ENCODE results near the gene XIRP2.

XIRP2 gene, protein sequence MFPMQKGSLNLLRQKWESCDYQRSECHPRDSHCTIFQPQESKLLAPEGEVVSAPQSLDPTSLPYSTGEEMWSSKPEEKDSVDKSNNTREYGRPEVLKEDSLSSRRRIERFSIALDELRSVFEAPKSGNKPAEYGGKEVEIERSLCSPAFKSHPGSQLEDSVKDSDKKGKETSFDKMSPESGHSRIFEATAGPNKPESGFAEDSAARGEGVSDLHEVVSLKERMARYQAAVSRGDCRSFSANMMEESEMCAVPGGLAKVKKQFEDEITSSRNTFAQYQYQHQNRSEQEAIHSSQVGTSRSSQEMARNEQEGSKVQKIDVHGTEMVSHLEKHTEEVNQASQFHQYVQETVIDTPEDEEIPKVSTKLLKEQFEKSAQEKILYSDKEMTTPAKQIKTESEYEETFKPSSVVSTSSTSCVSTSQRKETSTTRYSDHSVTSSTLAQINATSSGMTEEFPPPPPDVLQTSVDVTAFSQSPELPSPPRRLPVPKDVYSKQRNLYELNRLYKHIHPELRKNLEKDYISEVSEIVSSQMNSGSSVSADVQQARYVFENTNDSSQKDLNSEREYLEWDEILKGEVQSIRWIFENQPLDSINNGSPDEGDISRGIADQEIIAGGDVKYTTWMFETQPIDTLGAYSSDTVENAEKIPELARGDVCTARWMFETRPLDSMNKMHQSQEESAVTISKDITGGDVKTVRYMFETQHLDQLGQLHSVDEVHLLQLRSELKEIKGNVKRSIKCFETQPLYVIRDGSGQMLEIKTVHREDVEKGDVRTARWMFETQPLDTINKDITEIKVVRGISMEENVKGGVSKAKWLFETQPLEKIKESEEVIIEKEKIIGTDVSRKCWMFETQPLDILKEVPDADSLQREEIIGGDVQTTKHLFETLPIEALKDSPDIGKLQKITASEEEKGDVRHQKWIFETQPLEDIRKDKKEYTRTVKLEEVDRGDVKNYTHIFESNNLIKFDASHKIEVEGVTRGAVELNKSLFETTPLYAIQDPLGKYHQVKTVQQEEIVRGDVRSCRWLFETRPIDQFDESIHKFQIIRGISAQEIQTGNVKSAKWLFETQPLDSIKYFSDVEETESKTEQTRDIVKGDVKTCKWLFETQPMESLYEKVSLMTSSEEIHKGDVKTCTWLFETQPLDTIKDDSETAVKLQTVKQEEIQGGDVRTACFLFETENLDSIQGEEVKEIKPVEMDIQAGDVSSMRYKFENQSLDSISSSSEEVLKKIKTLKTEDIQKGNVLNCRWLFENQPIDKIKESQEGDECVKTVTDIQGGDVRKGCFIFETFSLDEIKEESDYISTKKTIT (N-terminal part only)

DNA sequence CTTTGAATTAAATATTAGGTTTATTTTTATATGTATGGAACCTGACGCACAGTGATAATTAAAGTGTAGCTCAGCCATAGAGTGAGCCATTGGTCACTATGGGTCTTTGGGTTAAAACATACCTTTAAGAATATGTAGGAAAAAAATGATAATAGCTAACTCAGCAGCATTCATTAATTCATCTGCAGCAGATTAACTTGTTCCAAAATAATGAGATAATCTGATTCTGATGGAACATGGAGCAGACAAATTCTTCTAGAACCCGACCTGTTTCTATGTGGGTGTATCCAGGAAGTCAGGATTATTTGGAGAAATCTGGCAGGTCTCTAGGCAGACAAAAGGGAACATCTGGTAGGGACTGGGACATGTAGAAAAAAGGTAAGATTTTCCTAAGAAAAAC, at the start of gene XIRP2:
Gene XIRP2, plus strand, starts transcription at position 301 of the 400 bp plus-strand sequence. CDS start 15,003 bp downstream, outside the sequence.
- no peak for DNase-seq

GRCh38 chr2:166841152-166841551, 47.1 kb upstream of the XIRP2 start:
- no peak for DNase-seq

- no peak for DNase-seq
These were observed 46.6 kb upstream of the XIRP2 start for GRCh38 chr2:166841679-166842078.

- DNase-seq = no peak
These were observed 44.2 kb upstream of the XIRP2 start for GRCh38 chr2:166844111-166844510.

DNA sequence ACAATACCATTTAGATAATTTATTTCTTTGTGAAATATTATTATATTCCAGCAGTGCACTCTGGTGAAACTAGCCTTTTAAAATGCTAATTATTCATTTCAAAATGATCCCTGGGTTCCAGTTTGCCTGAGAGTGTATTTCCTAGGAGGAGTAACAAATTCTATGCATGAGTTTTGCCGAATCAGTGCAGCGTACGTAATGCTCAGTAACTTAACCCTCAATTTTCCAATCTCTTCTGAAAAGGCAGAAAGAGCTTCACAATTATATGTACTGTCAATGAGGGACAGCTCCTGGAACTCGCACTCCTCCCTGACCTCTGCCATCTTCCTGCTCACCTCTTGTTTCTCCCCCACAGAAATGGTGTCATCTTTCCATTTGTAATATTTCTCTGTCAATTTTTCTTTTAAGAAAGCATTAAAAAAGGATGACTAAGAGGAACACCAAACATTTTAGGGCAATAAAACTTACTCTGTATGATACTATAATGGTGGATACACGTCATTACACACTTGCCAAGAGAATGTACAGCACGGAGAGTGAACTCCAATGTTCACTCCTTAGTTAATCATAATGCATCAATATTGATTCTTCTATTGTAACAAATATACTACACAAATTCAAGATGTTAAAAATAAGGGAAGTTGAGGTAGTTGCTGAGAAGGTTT, 25.7 kb upstream of the XIRP2 start:
- no peak for DNase-seq

- DNase-seq = no peak
These were observed 20.3 kb upstream of the XIRP2 start for GRCh38 chr2:166867874-166868514.

DNA sequence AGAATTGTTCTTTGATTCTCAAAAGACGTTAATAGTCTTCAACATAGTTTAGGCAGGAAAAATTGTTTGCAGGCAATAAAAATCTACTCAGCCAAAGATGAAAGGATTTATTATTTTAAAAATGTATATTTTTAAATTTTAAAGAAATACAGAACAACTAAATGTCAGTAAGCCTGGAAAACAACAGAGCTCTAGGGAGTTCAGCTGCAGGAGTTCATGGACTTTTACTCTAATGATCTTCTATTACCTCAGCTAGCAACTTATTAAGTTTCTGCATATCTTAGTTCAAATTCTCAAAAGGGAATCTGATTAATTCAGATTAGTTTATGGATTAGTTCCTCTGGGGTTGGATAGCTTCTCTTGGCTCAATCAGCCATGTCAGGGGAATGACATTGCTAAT, 17.9 kb upstream of the XIRP2 start:
- no peak for DNase-seq

GRCh38 chr2:166881177-166881576, 7.1 kb upstream of the XIRP2 start:
- DNase-seq = no peak

- no peak for DNase-seq
These were observed 5.4 kb upstream of the XIRP2 start for GRCh38 chr2:166882851-166883250.

DNA sequence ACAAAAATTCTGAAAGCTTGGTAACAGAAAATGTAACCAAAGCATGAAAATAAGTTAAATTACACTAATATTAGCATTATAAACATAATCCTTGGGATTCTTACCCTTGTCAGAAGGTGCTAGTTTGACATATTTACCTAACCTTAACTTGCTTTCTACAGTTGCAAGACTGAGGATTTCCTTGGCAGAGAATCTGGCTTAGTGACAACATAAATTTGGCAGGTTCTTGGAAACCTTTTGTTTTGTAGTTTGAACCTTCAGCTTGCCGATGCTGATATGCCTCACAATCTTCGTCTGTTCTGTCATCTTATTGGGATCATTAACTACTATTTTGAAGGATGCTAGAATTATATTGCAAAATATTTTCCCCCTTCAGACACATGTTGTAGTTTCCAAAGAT, 3.4 kb downstream of the XIRP2 start:
- no peak for DNase-seq

DNA sequence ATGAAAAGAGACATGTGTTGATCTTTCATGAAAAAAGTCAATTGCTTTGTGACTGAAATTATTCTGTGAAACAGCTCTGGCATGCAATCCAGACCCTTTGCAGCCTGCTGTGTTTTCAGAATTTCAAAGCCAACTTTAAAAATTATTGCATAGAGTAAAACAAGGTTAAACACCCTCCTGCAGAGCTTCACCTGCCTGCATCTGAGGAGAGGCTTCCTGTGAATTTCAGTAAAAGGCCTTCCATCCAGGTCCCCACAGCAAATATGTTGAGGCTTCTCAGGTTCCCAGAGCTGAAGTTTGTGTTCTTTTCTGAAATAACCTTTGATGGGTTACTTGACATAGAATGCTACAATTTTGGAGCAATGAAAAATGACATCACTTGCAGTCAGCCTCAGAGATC, 4.1 kb downstream of the XIRP2 start:
- DNase-seq = no peak

DNA sequence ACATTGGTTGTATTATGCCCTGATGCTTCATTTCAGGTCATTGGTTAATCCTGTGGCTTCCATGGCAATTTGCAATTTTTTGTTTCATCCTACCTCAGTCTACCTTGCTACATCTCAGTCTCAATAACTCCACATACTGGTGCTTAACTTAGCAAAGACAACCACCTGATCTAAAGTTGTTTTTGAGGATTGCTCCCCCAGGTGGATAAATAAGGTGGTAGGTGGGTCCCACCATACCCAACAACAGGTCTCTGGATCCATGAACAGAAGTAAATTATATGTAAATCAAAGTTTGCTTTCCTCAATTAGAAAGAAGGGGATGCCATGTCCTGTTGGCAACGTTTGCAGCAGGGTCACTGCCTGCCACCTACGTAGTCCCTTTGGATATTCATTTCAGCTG, 7.0 kb downstream of the XIRP2 start:
- no peak for DNase-seq

GRCh38 chr2:166897666-166898065, 9.4 kb downstream of the XIRP2 start:
- DNase-seq = no peak

DNA sequence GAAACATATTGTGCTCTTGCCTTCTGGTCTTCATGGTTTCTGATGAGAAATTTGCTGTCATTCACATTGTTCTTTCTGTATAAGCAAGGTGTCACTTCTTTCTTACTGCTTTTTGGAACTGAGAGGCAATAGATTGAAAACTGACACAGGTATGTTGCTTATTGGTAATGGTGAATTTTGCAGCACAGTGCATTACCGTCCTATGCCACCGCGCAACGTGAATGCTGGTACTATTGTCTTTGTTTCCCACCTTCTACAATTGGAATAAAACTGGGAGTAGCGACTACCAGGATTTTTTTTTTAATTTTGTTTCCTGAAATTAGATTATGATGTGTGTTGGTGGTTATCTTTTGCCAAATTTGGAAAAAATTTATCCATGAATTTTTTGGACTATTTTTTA, 11.4 kb downstream of the XIRP2 start:
- no peak for DNase-seq

GRCh38 chr2:166900700-166901099, 12.4 kb downstream of the XIRP2 start:
- DNase-seq = no peak

DNA sequence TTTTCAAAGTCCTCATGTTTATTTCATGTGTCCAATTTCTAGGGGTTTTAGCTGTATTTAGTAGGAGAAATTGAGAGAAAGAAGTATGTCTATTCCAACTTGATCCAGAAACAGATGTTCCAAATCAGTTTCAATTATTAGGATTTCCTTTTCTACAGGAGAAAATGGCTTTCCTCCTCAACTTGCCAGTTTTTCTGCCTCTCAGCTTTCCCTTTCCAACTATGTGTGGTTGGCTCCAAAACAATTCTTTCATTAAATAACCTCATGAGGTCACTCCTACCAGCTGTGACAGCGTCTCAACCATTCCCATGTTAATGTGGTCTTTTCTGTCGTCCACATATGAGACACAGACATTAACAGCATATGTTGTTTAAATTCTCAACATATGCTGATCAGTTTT, 13.1 kb downstream of the XIRP2 start:
- no peak for DNase-seq

- no peak for DNase-seq
These were observed 28.7 kb downstream of the XIRP2 start for GRCh38 chr2:166916987-166917386.

GRCh38 chr2:166917415-166917814, 29.1 kb downstream of the XIRP2 start:
- DNase-seq = no peak

DNA sequence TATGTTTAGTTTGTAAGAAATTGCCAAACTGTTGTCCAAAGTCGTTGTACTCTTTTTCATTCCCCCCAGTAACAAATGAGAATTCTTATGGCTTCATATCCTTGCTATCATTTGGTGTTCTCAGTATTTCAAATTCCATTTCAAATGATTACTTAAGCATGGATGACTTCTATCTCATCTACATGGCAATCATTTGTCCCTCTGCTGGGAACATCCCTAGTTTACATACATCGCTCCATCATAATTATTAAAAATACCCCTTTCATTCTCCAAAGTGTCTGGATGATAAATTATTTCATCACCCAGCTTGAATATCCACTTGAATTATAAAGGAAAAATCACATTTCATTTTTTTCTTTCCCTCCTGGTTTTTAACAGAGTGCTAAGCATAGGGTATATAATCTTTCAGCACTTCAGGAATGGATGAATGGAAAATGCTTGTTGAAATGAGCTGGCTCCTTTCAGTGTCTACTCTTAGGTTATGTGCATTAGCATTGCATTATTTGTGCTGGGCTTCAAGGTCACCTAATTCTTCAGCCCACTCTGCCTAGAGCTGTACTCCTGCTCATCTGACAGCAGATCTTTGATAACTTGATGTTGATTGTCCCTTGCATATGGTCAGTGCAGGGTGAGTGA, 33.1 kb downstream of the XIRP2 start:
- DNase-seq = no peak

GRCh38 chr2:166924967-166925366, 36.7 kb downstream of the XIRP2 start:
- no peak for DNase-seq

GRCh38 chr2:166926657-166927056, 38.4 kb downstream of the XIRP2 start:
- DNase-seq = no peak

DNA sequence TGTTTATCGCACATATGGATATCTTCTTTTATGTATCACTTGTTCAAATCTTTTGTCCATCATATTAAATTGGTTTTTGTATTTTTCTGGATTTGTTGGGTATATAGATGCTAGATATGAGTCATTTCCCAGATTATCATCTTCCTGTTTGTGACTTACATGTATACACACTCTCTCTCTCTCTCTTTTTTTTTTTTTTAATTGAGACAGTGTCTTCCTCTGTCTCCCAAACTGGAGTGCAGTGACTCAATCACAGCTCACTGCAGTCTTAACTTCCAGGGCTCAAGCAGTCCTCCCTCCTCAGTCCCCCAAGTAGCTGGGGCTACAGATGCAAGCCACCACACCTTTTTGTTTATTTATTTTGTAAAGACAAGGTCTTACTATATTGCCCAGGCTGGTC, 43.8 kb downstream of the XIRP2 start:
- no peak for DNase-seq

All from NCI-H446 treated with DMSO at 0.1 percent for 48 hours (cell line).